Measurements from ENCODE around the gene HORMAD2.

HORMAD2 gene

DNA sequence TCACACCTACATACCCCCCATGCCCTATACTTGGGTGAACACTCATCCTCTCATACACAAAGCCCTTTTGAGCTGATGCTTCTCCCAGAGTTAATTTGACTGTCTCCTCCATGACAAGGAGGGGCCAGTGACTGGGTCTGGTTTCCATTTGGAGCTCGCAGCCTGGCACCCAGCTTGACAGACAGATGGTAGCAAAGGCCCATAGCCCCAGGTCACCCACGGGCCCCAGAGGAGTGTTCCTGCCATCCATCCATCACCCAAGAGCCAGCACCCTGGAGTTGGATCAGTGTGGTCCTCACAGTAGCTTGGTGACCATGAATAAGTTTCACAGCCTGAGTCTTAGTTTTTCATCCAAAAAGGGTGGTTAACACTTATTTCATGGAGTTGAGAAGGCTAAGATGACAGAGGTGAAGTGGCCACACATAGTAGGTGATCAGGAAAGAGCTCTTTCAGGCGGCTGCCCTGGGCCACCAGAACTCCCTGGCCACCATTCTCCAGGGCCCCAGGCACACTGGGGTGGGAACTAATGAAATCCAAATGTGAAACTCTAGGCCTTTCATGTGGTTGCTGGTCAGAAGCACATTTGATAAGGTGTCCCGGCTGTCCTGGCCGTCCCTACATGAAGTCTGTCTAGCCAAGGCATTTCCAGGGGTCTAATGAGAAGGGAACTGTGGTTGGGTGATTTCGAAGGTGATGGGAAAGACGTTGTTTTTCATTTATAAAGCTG, 123.9 kb downstream of the HORMAD2 start:
- Histone ChIP-seq H3K9ac (ENCODE audit: low read depth, low read length) (no peak overlapping the region), H3K27ac (ENCODE audit: low read length) (no peak overlapping the region), H3K4me1 (ENCODE audit: insufficient read depth, low read length) (no peaks in the 10 kb centered on the region), H3K9me3 (ENCODE audit: insufficient read depth, low read length, severe bottlenecking) (no peaks in the 10 kb centered on the region), H4K20me1 (ENCODE audit: insufficient read depth, low read length) (no peaks in the 10 kb centered on the region), H3K4me3 (ENCODE audit: low read depth in 1 of 2, low read length in 2 of 2) (no peak overlapping the region), H3K36me3 (ENCODE audit: insufficient read depth, low read length) (no peaks in the 10 kb centered on the region), H3K27me3 (ENCODE audit: insufficient read depth, low read length, poor library complexity) (no peaks in the 10 kb centered on the region), H3K79me2 (ENCODE audit: insufficient read depth, low read length) (no peaks in the 10 kb centered on the region), H3K4me2 (ENCODE audit: insufficient read depth, low read length) (no peak overlapping the region), H2AFZ (ENCODE audit: low read depth, low read length) (no peak overlapping the region)
- no peak for DNase-seq
- TF ChIP-seq, protein P1, sequence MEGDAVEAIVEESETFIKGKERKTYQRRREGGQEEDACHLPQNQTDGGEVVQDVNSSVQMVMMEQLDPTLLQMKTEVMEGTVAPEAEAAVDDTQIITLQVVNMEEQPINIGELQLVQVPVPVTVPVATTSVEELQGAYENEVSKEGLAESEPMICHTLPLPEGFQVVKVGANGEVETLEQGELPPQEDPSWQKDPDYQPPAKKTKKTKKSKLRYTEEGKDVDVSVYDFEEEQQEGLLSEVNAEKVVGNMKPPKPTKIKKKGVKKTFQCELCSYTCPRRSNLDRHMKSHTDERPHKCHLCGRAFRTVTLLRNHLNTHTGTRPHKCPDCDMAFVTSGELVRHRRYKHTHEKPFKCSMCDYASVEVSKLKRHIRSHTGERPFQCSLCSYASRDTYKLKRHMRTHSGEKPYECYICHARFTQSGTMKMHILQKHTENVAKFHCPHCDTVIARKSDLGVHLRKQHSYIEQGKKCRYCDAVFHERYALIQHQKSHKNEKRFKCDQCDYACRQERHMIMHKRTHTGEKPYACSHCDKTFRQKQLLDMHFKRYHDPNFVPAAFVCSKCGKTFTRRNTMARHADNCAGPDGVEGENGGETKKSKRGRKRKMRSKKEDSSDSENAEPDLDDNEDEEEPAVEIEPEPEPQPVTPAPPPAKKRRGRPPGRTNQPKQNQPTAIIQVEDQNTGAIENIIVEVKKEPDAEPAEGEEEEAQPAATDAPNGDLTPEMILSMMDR (IDR thresholded peaks at IDR 0.05; ENCODE audit: borderline replicate concordance, extremely low read depth, low read length, poor library complexity, severe bottlenecking) = no peak
- TF ChIP-seq EZH2 (IDR thresholded peaks at IDR 0.05; ENCODE audit: borderline replicate concordance, low read depth, low read length, severe bottlenecking) = no peak
- no peak; the same call in 2 of the 3 replicates for ATAC-seq (ENCODE audit: insufficient read depth, low read depth)

DNA sequence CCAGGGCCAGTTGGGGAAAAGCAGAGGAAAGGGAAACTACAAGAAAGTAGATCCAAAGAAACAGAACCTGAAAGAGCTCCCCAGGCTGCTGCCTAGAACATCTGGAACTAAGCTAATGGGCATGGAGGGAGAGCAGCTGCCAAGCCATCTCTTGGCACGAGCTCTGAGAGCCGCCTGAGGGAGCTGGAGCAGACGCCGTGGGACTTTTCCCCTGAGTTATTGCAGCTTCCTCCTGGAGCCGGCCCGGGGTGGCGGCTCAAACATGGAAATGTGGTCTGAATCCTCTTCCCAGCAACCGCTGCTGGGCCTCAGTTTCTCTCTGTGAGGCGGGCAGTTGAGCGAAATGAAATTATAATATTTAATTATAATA, 124.5 kb downstream of the HORMAD2 start:
- DNase-seq (no peak), ATAC-seq (ENCODE audit: insufficient read depth, low read depth) (no peak)
- no peaks in the 10 kb centered on the region for H3K36me3 ChIP-seq (ENCODE audit: insufficient read depth, low read length)
- TF ChIP-seq, protein P1 (IDR thresholded peaks at IDR 0.05; ENCODE audit: borderline replicate concordance, extremely low read depth, low read length, poor library complexity, severe bottlenecking) = no peak
- TF ChIP-seq EZH2 (IDR thresholded peaks at IDR 0.05; ENCODE audit: borderline replicate concordance, low read depth, low read length, severe bottlenecking) = no peak
- no peaks in the 10 kb centered on the region for H3K4me1 ChIP-seq (ENCODE audit: insufficient read depth, low read length)
- no peak overlapping the region for H2AFZ ChIP-seq (ENCODE audit: low read depth, low read length)
- H3K79me2 ChIP-seq (ENCODE audit: insufficient read depth, low read length) = no peaks in the 10 kb centered on the region
- H3K27me3 ChIP-seq (ENCODE audit: insufficient read depth, low read length, poor library complexity) = no peaks in the 10 kb centered on the region
- no peak overlapping the region for H3K4me3 ChIP-seq (ENCODE audit: low read depth in 1 of 2, low read length in 2 of 2)
- no peak overlapping the region for H3K27ac ChIP-seq (ENCODE audit: low read length)
- no peak overlapping the region for H3K4me2 ChIP-seq (ENCODE audit: insufficient read depth, low read length)
- no peaks in the 10 kb centered on the region for H3K9me3 ChIP-seq (ENCODE audit: insufficient read depth, low read length, severe bottlenecking)
- H3K9ac ChIP-seq (ENCODE audit: low read depth, low read length) = no peak overlapping the region
- no peaks in the 10 kb centered on the region for H4K20me1 ChIP-seq (ENCODE audit: insufficient read depth, low read length)

DNA sequence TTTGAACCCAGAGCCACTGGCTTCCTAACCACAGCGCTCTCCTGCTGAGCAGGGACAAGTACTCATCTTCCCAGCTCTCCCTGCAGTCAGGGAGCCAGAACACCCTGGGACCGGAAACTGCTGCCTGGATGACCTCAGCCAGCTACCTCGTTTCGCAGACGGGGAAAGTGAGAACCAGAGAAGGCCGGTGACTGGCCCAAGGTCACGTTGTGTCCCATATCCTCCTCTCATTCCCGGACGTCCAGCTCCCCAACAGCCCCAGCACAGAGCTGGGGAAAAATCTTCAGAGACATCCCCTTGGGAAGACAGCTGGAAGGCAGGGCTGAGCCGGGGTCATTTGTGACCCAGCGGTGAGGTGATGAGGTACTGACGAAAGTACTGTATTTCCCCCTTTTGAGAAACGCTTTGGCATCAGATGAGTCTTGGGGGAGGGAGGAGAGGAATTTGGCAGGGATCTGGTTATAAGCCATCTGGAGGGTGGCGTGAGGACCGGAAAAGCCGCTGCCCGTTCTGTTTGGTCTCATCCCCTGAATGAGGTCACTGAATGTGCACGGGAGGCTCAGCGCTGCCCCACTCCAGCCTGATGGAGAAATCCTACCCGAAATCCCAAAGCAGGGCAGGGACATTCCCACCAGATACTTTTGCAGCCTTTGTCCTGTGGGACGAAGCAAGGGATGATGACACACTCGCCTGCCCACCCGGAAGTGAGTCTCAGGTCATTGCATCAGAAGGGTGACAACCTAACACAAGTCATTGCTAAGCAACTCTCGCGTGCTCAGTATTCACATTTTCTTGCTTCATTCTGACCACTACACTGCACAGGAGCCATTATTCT, 125.2 kb downstream of the HORMAD2 start:
- no peak for TF ChIP-seq EZH2 (IDR thresholded peaks at IDR 0.05; ENCODE audit: borderline replicate concordance, low read depth, low read length, severe bottlenecking)
- TF ChIP-seq, protein P1 (IDR thresholded peaks at IDR 0.05; ENCODE audit: borderline replicate concordance, extremely low read depth, low read length, poor library complexity, severe bottlenecking) = no peak

More for the DNA sequence above, 125.2 kb downstream of the HORMAD2 start:
- no peaks in the 10 kb centered on the region for H3K4me1 ChIP-seq (ENCODE audit: insufficient read depth, low read length)
- H3K4me2 ChIP-seq (ENCODE audit: insufficient read depth, low read length) = no peak overlapping the region
- no peaks in the 10 kb centered on the region for H3K9me3 ChIP-seq (ENCODE audit: insufficient read depth, low read length, severe bottlenecking)
- H3K79me2 ChIP-seq (ENCODE audit: insufficient read depth, low read length) = no peaks in the 10 kb centered on the region
- no peak overlapping the region for H3K9ac ChIP-seq (ENCODE audit: low read depth, low read length)
- H3K4me3 ChIP-seq (ENCODE audit: low read depth in 1 of 2, low read length in 2 of 2) = no peak overlapping the region
- no peak overlapping the region for H2AFZ ChIP-seq (ENCODE audit: low read depth, low read length)
- H4K20me1 ChIP-seq (ENCODE audit: insufficient read depth, low read length) = no peaks in the 10 kb centered on the region
- H3K27ac ChIP-seq (ENCODE audit: low read length) = no peak overlapping the region
- no peak for ATAC-seq (ENCODE audit: insufficient read depth, low read depth)
- H3K27me3 ChIP-seq (ENCODE audit: insufficient read depth, low read length, poor library complexity) = no peaks in the 10 kb centered on the region
- H3K36me3 ChIP-seq (ENCODE audit: insufficient read depth, low read length) = no peaks in the 10 kb centered on the region
- DNase-seq = no peak

All from DND-41 (cell line).